KMS-11 (cell line): ENCODE data around the gene FRMD8.

Experiments
- H2AFZ ChIP-seq: fragments of 200-600 bp; sonication (generic); 2 replicates; pipeline ENCODE4 v1.6.1; 2016; ENCODE audit warnings: antibody characterized with exemption, mixed run types, low read depth
- H3K27ac ChIP-seq: fragments of 200-600 bp; sonication (generic); 2 replicates; pipeline ENCODE4 v1.6.1; 2016; ENCODE audit warnings: mild to moderate bottlenecking, mixed run types
- H3K27me3 ChIP-seq: fragments of 200-600 bp; sonication (generic); 2 replicates; pipeline ENCODE4 v1.6.1; 2017; ENCODE audit warnings: mild to moderate bottlenecking, low read depth, mixed run types, moderate library complexity; ENCODE audit not compliant: insufficient read depth
- H3K36me3 ChIP-seq: fragments of 200-600 bp; sonication (generic); 2 replicates; pipeline ENCODE4 v1.6.1; 2017; ENCODE audit warnings: mild to moderate bottlenecking, mixed run types; ENCODE audit not compliant: insufficient read depth
- H3K4me1 ChIP-seq: fragments of 200-600 bp; sonication (generic); 2 replicates; pipeline ENCODE4 v1.6.1; 2016; ENCODE audit warnings: mild to moderate bottlenecking, low read depth, mixed run types; ENCODE audit not compliant: poor library complexity, severe bottlenecking
- H3K4me2 ChIP-seq: fragments of 200-600 bp; sonication (generic); 2 replicates; pipeline ENCODE4 v1.7.0; 2016; ENCODE audit warnings: mild to moderate bottlenecking, mixed run types
- H3K4me3 ChIP-seq: fragments of 200-600 bp; sonication (generic); IDR thresholded peaks from 2 replicates; pipeline ENCODE4 v1.6.1; 2017; ENCODE audit warnings: low read depth, low read length, mixed read lengths; ENCODE audit not compliant: insufficient read depth
- H3K79me2 ChIP-seq: fragments of 200-600 bp; sonication (generic); 2 replicates; pipeline ENCODE4 v1.6.1; 2016; ENCODE audit warnings: low read depth, mixed run types; ENCODE audit not compliant: insufficient read depth
- H3K9ac ChIP-seq: fragments of 200-600 bp; sonication (generic); 2 replicates; pipeline ENCODE4 v1.6.1; 2016; ENCODE audit warnings: mild to moderate bottlenecking, mixed run types
- H4K20me1 ChIP-seq: fragments of 200-600 bp; sonication (generic); 2 replicates; pipeline ENCODE4 v1.6.1; 2016; ENCODE audit warnings: mild to moderate bottlenecking, mixed run types; ENCODE audit not compliant: insufficient read depth
- TF ChIP-seq, protein P1 (sequence below): fragments of 200-600 bp; sonication (generic); conservative IDR thresholded peaks from 2 replicates; pipeline ENCODE4 v1.6.1; 2017; ENCODE audit warnings: low read depth, mild to moderate bottlenecking, antibody characterized with exemption, low read length, moderate library complexity, mixed read lengths

The FRMD8 gene

DNA sequence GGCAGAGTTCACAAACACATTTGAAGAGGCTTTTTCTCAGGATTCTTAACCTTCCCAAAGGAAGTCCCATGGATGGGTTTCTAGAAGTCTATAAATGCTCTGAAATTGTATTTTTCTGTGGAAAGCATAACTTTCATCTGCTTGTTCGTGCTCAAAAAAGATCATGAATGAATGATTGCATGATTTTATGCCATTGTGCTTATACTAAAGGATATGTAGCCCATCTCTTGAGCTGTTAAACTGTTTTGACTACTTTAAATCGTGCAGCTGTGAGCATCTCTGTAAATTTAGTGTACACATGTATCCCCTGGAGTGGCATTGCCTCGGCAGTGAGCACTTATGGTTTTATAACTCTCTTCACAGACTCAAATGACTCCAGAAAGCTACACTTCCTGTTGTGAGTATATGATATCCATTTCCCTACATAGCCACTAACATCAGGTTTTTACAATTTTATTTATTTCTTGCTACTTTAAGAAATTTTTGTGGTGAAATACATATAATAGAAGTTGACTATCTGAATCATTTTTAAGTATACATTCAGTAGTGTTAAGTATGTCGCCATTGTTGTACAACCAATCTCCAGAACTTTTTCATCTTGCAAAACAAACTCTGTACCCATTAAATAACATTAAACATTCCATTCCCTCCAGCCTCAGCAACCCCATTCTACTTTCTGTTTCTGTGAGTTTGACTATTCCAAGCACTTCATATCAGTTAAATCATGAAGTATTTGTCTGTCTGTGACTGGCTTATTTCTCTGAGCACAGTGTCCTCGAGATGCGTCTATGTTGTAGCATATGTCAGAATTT, 44.2 kb downstream of the FRMD8 start:
- Histone ChIP-seq H3K27me3 (no peaks in the 10 kb centered on the region), H3K36me3 (no peaks in the 10 kb centered on the region), H3K4me1 (peaks cover 94% of the 10 kb centered on the region), H3K27ac (peak overlapping the region; percentile 100; the same call in 1 of the 2 replicates), H3K9ac (peak overlapping the region; percentile 99; the same call in 1 of the 2 replicates), H4K20me1 (peaks cover 14% of the 10 kb centered on the region), H3K4me2 (peak overlapping the region; percentile 51), H2AFZ (no peak overlapping the region), H3K79me2 (peaks cover 92% of the 10 kb centered on the region), H3K4me3 (no peak overlapping the region)
- TF ChIP-seq, protein P1, sequence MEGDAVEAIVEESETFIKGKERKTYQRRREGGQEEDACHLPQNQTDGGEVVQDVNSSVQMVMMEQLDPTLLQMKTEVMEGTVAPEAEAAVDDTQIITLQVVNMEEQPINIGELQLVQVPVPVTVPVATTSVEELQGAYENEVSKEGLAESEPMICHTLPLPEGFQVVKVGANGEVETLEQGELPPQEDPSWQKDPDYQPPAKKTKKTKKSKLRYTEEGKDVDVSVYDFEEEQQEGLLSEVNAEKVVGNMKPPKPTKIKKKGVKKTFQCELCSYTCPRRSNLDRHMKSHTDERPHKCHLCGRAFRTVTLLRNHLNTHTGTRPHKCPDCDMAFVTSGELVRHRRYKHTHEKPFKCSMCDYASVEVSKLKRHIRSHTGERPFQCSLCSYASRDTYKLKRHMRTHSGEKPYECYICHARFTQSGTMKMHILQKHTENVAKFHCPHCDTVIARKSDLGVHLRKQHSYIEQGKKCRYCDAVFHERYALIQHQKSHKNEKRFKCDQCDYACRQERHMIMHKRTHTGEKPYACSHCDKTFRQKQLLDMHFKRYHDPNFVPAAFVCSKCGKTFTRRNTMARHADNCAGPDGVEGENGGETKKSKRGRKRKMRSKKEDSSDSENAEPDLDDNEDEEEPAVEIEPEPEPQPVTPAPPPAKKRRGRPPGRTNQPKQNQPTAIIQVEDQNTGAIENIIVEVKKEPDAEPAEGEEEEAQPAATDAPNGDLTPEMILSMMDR, result no peak

GRCh38 chr11:65431451-65432099, 45.1 kb downstream of the FRMD8 start:
- H3K9ac ChIP-seq, result no peak overlapping the region
- H3K4me3 ChIP-seq, result no peak overlapping the region
- H3K4me2 ChIP-seq, result peak overlapping the region; percentile 51

DNA sequence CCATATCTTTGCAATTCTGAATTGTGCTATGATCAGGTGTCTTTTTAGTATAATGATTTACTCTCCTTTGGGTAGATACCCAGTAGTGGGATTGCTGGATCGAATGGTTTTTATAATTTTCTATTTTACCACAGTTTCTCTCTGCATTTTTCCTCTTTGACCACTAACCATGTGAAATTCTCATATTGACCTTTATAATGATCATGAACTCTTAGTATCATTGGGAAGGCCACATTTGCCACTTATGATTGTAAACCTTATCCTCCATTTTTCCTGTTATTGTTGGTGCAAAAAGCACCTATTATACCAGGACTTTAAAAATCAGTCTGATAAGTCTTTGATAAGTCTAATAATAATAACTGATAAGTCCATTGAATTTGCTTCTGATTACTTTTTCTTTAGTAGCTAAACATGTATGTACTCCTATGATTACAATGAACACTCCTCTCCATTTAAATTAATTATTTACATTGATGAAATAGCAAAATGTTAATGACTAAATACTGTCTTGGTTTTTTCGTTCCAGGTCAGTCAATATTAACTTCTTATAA, 45.7 kb downstream of the FRMD8 start:
- Histone ChIP-seq H3K4me2 (peak overlapping the region; percentile 51; the same call in 1 of the 2 replicates), H3K4me3 (no peak overlapping the region), H4K20me1 (0 out of 2 replicates have a peak, but pooled peaks cover 3% of the 10 kb centered on the region), H3K9ac (peak overlapping the region; percentile 5; the same call in 1 of the 2 replicates), H3K36me3 (no peaks in the 10 kb centered on the region), H3K27me3 (no peaks in the 10 kb centered on the region), H3K27ac (peak overlapping the region; percentile 100; the same call in 1 of the 2 replicates), H3K79me2 (peaks cover 77% of the 10 kb centered on the region), H2AFZ (no peak overlapping the region), H3K4me1 (peaks cover 90% of the 10 kb centered on the region)
- TF ChIP-seq, protein P1, result no peak

More at GRCh38 chr11:65431451-65432099, 45.1 kb downstream of the FRMD8 start:
- no peaks in the 10 kb centered on the region for H3K36me3 ChIP-seq
- H3K4me1 ChIP-seq, result peaks cover 92% of the 10 kb centered on the region
- TF ChIP-seq, protein P1, result no peak
- H2AFZ ChIP-seq, result no peak overlapping the region
- no peaks in the 10 kb centered on the region for H3K27me3 ChIP-seq
- H3K79me2 ChIP-seq, result peaks cover 83% of the 10 kb centered on the region
- 0 out of 2 replicates have a peak, but pooled peaks cover 7% of the 10 kb centered on the region for H4K20me1 ChIP-seq
- H3K27ac ChIP-seq, result peak overlapping the region; percentile 100; the same call in 1 of the 2 replicates

GRCh38 chr11:65432686-65433582, 46.5 kb downstream of the FRMD8 start:
- TF ChIP-seq, protein P1, result peak; percentile 34
- H3K4me3 ChIP-seq, result no peak overlapping the region
- H3K4me2 ChIP-seq, result no peak overlapping the region
- peaks cover 70% of the 10 kb centered on the region; the same call in 1 of the 2 replicates for H3K79me2 ChIP-seq
- peaks cover 90% of the 10 kb centered on the region for H3K4me1 ChIP-seq
- no peaks in the 10 kb centered on the region for H4K20me1 ChIP-seq
- H3K36me3 ChIP-seq, result no peaks in the 10 kb centered on the region
- H3K9ac ChIP-seq, result peak overlapping the region; percentile 5; the same call in 1 of the 2 replicates
- no peaks in the 10 kb centered on the region for H3K27me3 ChIP-seq
- H2AFZ ChIP-seq, result no peak overlapping the region
- peak overlapping the region; percentile 100; the same call in 1 of the 2 replicates for H3K27ac ChIP-seq
